OCI-LY7 (cell line): Measurements from ENCODE around the gene DNASE2B. TPM values are rescaled to one million over a fixed set of nuclear protein-coding genes. Genes with fewer than 3 reads are reported as not detected.

ENCODE experiments used
- BruUV-seq: library from RNA; stranded (reverse); fragments of 400-500 nt; replicated peaks from 2 replicates; lab custom pipeline; 2021; lab: Mats Ljungman, UMichigan
- CTCF ChIA-PET: fragments of 300-600 bp; sonication (Branson Sonifier 250); formaldehyde crosslinking; loops from one replicate; lab custom pipeline; 2022; ENCODE audit warnings: antibody characterized with exemption; ENCODE audit not compliant: unreplicated experiment; lab: Charles Lee
- POLR2A ChIA-PET: fragments of 300-600 bp; sonication (Branson Sonifier 250); formaldehyde crosslinking; loops from one replicate; lab custom pipeline; 2022; ENCODE audit warnings: antibody characterized with exemption; lab: Charles Lee
- DNase-seq: peaks from one replicate; pipeline ENCODE4 v3.0.0-alpha.2; 2015; ENCODE audit warnings: low spot score
- H2AFZ ChIP-seq: fragments of 200-600 bp; sonication (generic), shearing (Covaris generic); 2 replicates; pipeline ENCODE4 v1.6.1; 2014; ENCODE audit warnings: mild to moderate bottlenecking, antibody characterized with exemption, low read length, moderate library complexity
- H3K27ac ChIP-seq: fragments of 200-600 bp; sonication (generic); 2 replicates; pipeline ENCODE4 v1.5.1; 2014; ENCODE audit warnings: mixed run types, low read depth, mild to moderate bottlenecking, moderate library complexity, low read length, inconsistent platforms; ENCODE audit not compliant: poor library complexity, severe bottlenecking
- H3K36me3 ChIP-seq: fragments of 200-600 bp; sonication (generic); 2 replicates; pipeline ENCODE4 v1.6.1; 2014; ENCODE audit warnings: mild to moderate bottlenecking, antibody characterized with exemption, low read length, moderate library complexity, mixed read lengths; ENCODE audit not compliant: insufficient read depth
- H3K4me1 ChIP-seq: fragments of 200-600 bp; sonication (generic); 2 replicates; pipeline ENCODE4 v1.5.1; 2014; ENCODE audit warnings: mild to moderate bottlenecking, low read length; ENCODE audit not compliant: insufficient read depth, poor library complexity, severe bottlenecking
- H3K4me2 ChIP-seq: fragments of 200-600 bp; sonication (generic); 2 replicates; pipeline ENCODE4 v1.6.1; 2014; ENCODE audit warnings: mild to moderate bottlenecking, low read length
- H3K4me3 ChIP-seq: fragments of 200-600 bp; sonication (generic); 2 replicates; pipeline ENCODE4 v1.5.1; 2014; ENCODE audit warnings: mild to moderate bottlenecking, low read depth, low read length; ENCODE audit not compliant: poor library complexity, severe bottlenecking
- H3K79me2 ChIP-seq: fragments of 200-600 bp; sonication (generic); 2 replicates; pipeline ENCODE4 v1.6.1; 2016; ENCODE audit warnings: low read depth, mild to moderate bottlenecking, low read length, moderate library complexity, mixed read lengths; ENCODE audit not compliant: insufficient read depth
- H3K9me2 ChIP-seq: fragments of 200-600 bp; sonication (generic); 2 replicates; pipeline ENCODE4 v1.6.1; 2016; ENCODE audit warnings: mild to moderate bottlenecking, low read length, mixed read lengths; ENCODE audit not compliant: insufficient read depth
- H3K9me3 ChIP-seq: fragments of 200-600 bp; sonication (generic); 2 replicates; pipeline ENCODE4 v1.6.1; 2014; ENCODE audit warnings: mild to moderate bottlenecking, mixed run types, low read length, mixed read lengths
- H4K20me1 ChIP-seq: fragments of 200-600 bp; sonication (generic); 2 replicates; pipeline ENCODE4 v1.6.1; 2014; ENCODE audit warnings: mild to moderate bottlenecking, antibody characterized with exemption, low read length, moderate library complexity, mixed read lengths; ENCODE audit not compliant: insufficient read depth
- CTCF ChIP-seq: fragments of 200-600 bp; sonication (generic); conservative IDR thresholded peaks from 2 replicates; pipeline ENCODE4 v1.5.1; 2014; ENCODE audit warnings: mild to moderate bottlenecking, antibody characterized with exemption, low read length, moderate library complexity, mixed read lengths
- EZH2phosphoT487 ChIP-seq: fragments of 200-600 bp; sonication (generic); IDR thresholded peaks from 2 replicates; pipeline ENCODE4 v1.6.1; 2018; ENCODE audit warnings: low read depth, borderline replicate concordance, mild to moderate bottlenecking, mixed run types, antibody characterized with exemption, low read length, moderate library complexity, mixed read lengths
- intact Hi-C: fragments of 100-400 bp; cut with micrococcal nuclease; formaldehyde crosslinking; loops from one replicate; pipeline ENCODE4 v1.10.0; 2022; ENCODE audit not compliant: unreplicated experiment
- total RNA-seq, 2 experiments: library from RNA; depleted of rRNA in 1 of 2; stranded (reverse); fragments of >200 nt in 1 of 2; shearing (Covaris generic) in 1 of 2; gene quantifications; 2 replicates each; pipeline ENCODE4 v1.2.3, GENCODE V29; 2014 to 2022

Gene DNASE2B
- total RNA-seq, 2 experiments from 2014 or later, result 0.22 TPM; not detected in 1

GRCh38 chr1:84450910-84451309 is 52.6 kb downstream of the DNASE2B start:
- TF ChIP-seq EZH2phosphoT487, result no peak
- TF ChIP-seq CTCF, result no peak
- no peaks in the 10 kb centered on the region for H4K20me1 ChIP-seq
- no TSS peak for BruUV-seq
- DNase-seq, result no peak
- H3K9me2 ChIP-seq, result no peaks in the 10 kb centered on the region
- H3K4me1 ChIP-seq, result no peaks in the 10 kb centered on the region
- intact Hi-C loops, result no loop called here
- H2AFZ ChIP-seq, result no peak overlapping the region
- CTCF ChIA-PET, result no interaction called here
- H3K36me3 ChIP-seq, result no peaks in the 10 kb centered on the region
- no peak overlapping the region for H3K27ac ChIP-seq
- POLR2A ChIA-PET, result no interaction called here
- H3K79me2 ChIP-seq, result no peaks in the 10 kb centered on the region
- H3K9me3 ChIP-seq, result no peaks in the 10 kb centered on the region
- H3K4me2 ChIP-seq, result no peak overlapping the region
- H3K4me3 ChIP-seq, result no peak overlapping the region

GRCh38 chr1:84452436-84452835 is 54.2 kb downstream of the DNASE2B start:
- BruUV-seq, result no TSS peak
- H3K4me3 ChIP-seq, result no peak overlapping the region
- H3K27ac ChIP-seq, result no peak overlapping the region
- intact Hi-C loops, result no loop called here
- H3K79me2 ChIP-seq, result no peaks in the 10 kb centered on the region
- no peaks in the 10 kb centered on the region for H4K20me1 ChIP-seq
- H3K4me2 ChIP-seq, result no peak overlapping the region
- no peaks in the 10 kb centered on the region for H3K9me2 ChIP-seq
- H3K36me3 ChIP-seq, result no peaks in the 10 kb centered on the region
- no peak for DNase-seq
- POLR2A ChIA-PET, result interaction anchor here (1.0 kb wide), 1 partner anchor 37 kb away, joined by 4 read pairs; no protein-coding TSS in a partner anchor
- TF ChIP-seq CTCF (no peak), EZH2phosphoT487 (no peak)
- no peak overlapping the region for H2AFZ ChIP-seq
- H3K9me3 ChIP-seq, result no peaks in the 10 kb centered on the region
- H3K4me1 ChIP-seq, result no peaks in the 10 kb centered on the region
- CTCF ChIA-PET, result no interaction called here

GRCh38 chr1:84462118-84462517 is 63.8 kb downstream of the DNASE2B start:
- CTCF ChIA-PET, result no interaction called here

More at GRCh38 chr1:84462118-84462517, 63.8 kb downstream of the DNASE2B start:
- no TSS peak for BruUV-seq
- Histone ChIP-seq H3K27ac (no peak overlapping the region), H4K20me1 (no peaks in the 10 kb centered on the region), H3K4me3 (no peak overlapping the region), H3K4me2 (no peak overlapping the region), H3K9me3 (no peaks in the 10 kb centered on the region), H3K36me3 (no peaks in the 10 kb centered on the region), H3K4me1 (no peaks in the 10 kb centered on the region), H2AFZ (no peak overlapping the region), H3K79me2 (no peaks in the 10 kb centered on the region), H3K9me2 (no peaks in the 10 kb centered on the region)
- POLR2A ChIA-PET, result interaction anchor here (0.5 to 0.6 kb wide), 2 partner anchors 160 to 1647 kb away, joined by 3 read pairs; no protein-coding TSS in a partner anchor
- intact Hi-C loops, result no loop called here
- no peak for DNase-seq
- no peak for TF ChIP-seq EZH2phosphoT487
- no peak for TF ChIP-seq CTCF
